A673 (cell line): ENCODE results near the gene INHBC.

Experiments used
- CTCF ChIP-seq: fragments of 300-800, 200-600 bp; sonication (generic); conservative IDR thresholded peaks from 2 replicates; pipeline ENCODE4 v1.5.1; 2017; ENCODE audit warnings: low read depth, mild to moderate bottlenecking, antibody characterized with exemption, low read length, moderate library complexity, mixed read lengths
- EZH2 ChIP-seq: fragments of 200-600 bp; sonication (generic); IDR thresholded peaks from 2 replicates; pipeline ENCODE4 v1.6.1; 2017; ENCODE audit warnings: borderline replicate concordance, low read depth, mild to moderate bottlenecking, mixed read lengths, antibody characterized with exemption, low read length; ENCODE audit not compliant: poor library complexity, severe bottlenecking

GRCh38 chr12:57401165-57401564, 33.4 kb upstream of the INHBC start:
- TF ChIP-seq CTCF = no peak
- no peak for TF ChIP-seq EZH2
